GM10266 (cell line): ENCODE measurements around the gene MRPL55.
"Not testable (repeated sequence)": the region's sequence is repeated elsewhere in the genome, so short reads cannot be mapped to it uniquely, and the experiment has no call there.

Source experiments
- DNase-seq: peaks from one replicate; pipeline ENCODE4 v3.0.0; 2012; ENCODE audit errors: extremely low spot score
- TF ChIP-seq, protein P1 (sequence below): IDR thresholded peaks from 2 replicates; pipeline ENCODE4 v1.5.1; 2012; ENCODE audit warnings: mild to moderate bottlenecking, low read depth; ENCODE audit not compliant: control insufficient read depth, insufficient read depth; ENCODE audit errors: missing control alignments

MRPL55 gene

DNA sequence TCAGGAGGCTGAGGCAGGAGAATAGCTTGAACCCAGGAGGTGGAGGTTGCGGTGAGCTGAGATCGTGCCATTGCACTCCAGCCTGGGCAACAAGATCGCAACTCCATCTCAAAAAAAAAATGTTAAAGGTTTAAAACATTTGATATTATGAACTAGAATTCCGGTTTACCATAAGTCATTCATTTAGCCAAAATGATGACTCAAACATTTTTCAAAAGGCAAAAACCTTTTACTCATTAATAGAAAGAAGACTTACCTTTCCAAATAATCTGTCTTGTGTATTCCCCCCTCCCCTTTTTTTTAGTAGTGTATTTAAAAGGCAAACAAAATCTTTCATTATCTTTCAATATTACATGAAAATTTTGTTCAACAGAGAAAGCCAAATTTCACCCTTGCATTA is 8.2 kb upstream of the MRPL55 start:
- no peak for DNase-seq
- TF ChIP-seq, protein P1, sequence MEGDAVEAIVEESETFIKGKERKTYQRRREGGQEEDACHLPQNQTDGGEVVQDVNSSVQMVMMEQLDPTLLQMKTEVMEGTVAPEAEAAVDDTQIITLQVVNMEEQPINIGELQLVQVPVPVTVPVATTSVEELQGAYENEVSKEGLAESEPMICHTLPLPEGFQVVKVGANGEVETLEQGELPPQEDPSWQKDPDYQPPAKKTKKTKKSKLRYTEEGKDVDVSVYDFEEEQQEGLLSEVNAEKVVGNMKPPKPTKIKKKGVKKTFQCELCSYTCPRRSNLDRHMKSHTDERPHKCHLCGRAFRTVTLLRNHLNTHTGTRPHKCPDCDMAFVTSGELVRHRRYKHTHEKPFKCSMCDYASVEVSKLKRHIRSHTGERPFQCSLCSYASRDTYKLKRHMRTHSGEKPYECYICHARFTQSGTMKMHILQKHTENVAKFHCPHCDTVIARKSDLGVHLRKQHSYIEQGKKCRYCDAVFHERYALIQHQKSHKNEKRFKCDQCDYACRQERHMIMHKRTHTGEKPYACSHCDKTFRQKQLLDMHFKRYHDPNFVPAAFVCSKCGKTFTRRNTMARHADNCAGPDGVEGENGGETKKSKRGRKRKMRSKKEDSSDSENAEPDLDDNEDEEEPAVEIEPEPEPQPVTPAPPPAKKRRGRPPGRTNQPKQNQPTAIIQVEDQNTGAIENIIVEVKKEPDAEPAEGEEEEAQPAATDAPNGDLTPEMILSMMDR: no peak

DNA sequence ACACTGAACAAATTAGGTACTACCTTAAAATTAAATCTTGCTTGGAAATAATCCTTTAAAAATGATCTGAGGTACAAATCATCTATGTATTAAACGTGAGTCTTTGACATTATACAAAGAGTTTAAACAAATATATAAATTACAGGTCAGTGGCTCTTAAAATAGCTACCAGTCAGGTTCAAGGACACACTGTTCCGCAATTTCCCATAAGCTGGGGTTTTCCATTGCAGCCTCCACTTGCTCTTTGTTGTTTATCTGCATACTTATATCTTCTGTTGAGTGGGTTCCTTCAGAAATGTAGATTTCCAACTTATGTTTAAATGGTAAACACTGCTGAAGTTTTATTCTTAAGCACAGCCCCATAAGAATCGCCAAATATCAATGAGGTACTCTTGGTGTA is 5.7 kb upstream of the MRPL55 start:
- DNase-seq: no peak
- TF ChIP-seq, protein P1: no peak

DNA sequence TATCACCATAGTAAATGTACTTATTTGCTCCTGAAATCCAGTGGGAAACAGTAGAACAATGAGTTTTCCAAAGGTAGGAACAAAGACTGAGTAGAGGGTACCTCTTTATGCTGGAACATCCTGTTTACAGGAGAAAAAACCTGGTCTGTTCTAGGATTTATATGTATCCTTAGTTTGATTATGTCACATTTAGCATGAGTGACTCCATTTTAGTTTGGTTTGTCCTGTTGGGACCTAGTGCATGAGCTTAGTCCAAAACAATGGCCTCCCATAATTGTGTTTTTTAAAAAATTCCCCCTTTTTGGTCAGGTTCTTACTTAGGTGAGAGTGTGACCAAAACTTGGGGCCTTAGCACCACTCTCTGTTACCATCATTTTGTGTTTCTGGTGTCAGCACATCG is 3.5 kb upstream of the MRPL55 start:
- TF ChIP-seq, protein P1: no peak
- DNase-seq: no peak

DNA sequence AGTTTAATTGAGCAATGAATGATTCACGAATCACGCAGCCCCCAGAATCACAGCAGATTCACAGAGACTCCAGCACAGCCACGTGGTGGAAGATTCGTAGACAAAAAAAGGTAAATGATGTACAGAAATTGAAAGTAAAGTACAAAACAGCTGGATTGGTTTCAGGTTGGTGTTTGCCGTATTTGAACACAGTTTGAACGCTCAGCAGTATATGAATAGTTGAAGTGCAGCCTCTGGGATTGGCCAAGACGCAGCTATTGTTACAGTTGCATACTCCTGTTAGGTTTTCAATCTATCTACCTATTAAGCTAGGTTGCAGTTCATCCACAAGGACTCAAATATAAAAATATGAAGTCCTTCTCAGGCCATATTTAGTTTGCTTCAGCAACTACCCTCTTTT is 3.1 kb upstream of the MRPL55 start:
- TF ChIP-seq, protein P1: no peak
- DNase-seq: no peak

DNA sequence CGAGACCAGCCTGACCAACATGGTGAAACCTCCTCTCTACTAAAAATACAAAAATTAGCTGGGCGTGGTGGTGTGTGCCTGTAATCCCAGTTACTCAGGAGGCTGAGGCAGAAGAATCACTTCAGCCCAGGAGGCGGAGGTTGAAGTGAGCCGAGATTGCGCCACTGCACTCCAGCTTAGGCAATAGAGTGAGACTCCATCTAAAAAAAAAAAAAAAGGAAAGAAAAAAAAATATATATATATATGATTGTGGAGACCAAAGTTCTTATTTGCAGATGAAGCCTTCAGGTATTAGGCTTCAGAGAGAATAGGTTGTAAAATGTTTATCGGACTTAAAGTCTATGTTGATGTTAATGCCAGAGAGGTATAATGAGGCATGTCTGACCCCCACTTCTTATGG is 2.2 kb upstream of the MRPL55 start:
- DNase-seq: not testable (repeated sequence)

DNA sequence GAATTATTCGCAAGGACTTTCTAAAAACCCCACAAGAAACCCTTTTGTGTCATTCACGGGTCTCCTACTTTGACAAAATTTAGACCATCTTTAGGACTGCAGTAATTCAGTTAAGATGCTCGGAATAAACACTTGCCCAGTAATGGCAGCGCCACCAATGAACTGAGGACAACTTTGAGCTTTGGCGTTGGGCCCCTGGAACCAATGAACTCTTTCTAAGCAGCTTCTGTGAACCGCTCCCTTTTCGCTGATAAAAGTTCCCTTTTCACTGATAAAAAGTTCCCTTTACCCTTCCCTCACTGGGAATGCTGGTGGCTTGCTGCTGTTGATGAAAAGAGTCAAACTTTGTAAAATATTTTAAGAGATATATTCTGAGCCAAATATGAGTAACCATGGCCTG is 1.5 kb upstream of the MRPL55 start:
- DNase-seq: no peak
- TF ChIP-seq, protein P1: no peak

DNA sequence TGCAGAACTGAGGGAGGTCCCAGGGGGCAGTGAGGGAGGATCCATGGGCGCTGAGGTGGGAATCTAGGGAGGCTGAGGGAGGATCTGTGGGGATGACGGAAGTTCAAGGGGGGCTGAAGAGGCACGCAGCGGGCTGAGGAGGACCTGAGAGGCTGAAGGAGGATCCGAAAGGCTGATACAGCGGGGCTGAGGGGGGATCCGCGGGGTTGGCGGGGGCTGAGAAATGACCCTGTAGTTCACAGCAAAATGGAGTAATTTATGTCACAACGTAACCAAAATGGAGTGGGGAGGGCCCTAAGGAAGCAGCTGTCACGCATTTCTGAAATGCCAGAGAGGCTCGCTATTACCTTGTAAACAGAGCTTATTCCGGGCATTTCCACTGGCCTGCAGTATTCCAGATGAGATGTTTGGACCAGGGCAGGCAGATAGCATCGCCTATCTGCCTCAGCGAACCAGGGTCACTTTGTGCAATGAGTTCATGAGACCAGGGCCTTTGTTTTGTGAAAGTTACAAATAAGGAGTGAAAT is 926 bp upstream of the MRPL55 start:
- TF ChIP-seq, protein P1: no peak
- peak; percentile 16 for DNase-seq

DNA sequence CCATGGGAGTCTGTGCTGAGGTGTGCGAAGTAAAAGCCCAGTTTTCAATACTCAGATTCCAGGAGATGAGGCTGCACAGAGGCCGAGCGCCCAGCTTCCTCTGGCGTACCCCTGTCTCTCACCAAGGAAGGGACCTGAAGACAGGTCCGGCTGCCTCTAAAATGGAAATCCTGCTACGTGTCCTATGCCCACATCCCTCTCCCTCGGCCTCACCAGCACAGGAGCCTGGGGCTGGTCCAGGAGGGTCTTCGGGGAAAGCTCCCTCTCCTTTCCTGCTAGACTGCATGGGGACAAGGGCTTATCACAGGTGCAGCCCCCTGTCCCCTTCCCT is 392 bp downstream of the MRPL55 start:
- TF ChIP-seq, protein P1: no peak
- DNase-seq: no peak
